IMR-90 (cell line): ENCODE data around the gene NPM1. TPM values are rescaled to one million over a fixed set of nuclear protein-coding genes. Genes with fewer than 3 reads are reported as not detected.

Experiments used
- ATAC-seq: fragments of 200-7000 bp; cut with Tn5 transposase; 2 replicates; pipeline ENCODE4 v1.9.1; 2020; ENCODE audit warnings: low read depth, mild to moderate bottlenecking, moderate library complexity
- BruUV-seq: library from RNA; stranded (reverse); fragments of 400-500 nt; replicated peaks from 2 replicates; lab custom pipeline; 2021; lab: Mats Ljungman, UMichigan
- CTCF ChIA-PET: fragments of 300-600 bp; formaldehyde crosslinking; extraction: SDS; loops from one replicate; lab custom pipeline; 2021; ENCODE audit warnings: antibody characterized with exemption; lab: Yijun Ruan, JAX
- POLR2A ChIA-PET: fragments of 300-600 bp; sonication (Branson Sonifier 250); formaldehyde crosslinking; loops from one replicate; lab custom pipeline; 2022; ENCODE audit warnings: antibody characterized with exemption; ENCODE audit not compliant: unreplicated experiment; lab: Charles Lee
- DNase-seq: peaks from one replicate; pipeline ENCODE4 v3.0.0; 2013
- H2AFZ ChIP-seq: replicated peaks from 2 replicates; pipeline ENCODE3; 2013; ENCODE audit warnings: low read length, mild to moderate bottlenecking; ENCODE audit not compliant: poor library complexity
- H2AK5ac ChIP-seq: 2 replicates; pipeline ENCODE4 v1.6.1; 2013; ENCODE audit warnings: low read depth, low read length, inconsistent platforms
- H2AK9ac ChIP-seq: replicated peaks from 2 replicates; pipeline ENCODE3; 2013; ENCODE audit warnings: mild to moderate bottlenecking, low read depth, low read length, moderate library complexity; ENCODE audit not compliant: poor library complexity
- H2BK120ac ChIP-seq: 2 replicates; pipeline ENCODE4 v1.6.1; 2013; ENCODE audit warnings: low read depth, low read length, inconsistent platforms
- H2BK15ac ChIP-seq: 3 replicates; pipeline ENCODE4 v1.6.1; 2013; ENCODE audit warnings: low read depth, low read length, inconsistent platforms
- H2BK20ac ChIP-seq: 2 replicates; pipeline ENCODE4 v1.6.1; 2013; ENCODE audit warnings: low read depth, mild to moderate bottlenecking, inconsistent platforms, low read length, moderate library complexity
- H2BK5ac ChIP-seq: 2 replicates; pipeline ENCODE4 v1.6.1; 2013; ENCODE audit warnings: mild to moderate bottlenecking, low read depth, low read length, inconsistent platforms; ENCODE audit not compliant: poor library complexity, severe bottlenecking
- H3K14ac ChIP-seq: replicated peaks from 2 replicates; pipeline ENCODE4 v1.6.1; 2013; ENCODE audit warnings: low read depth, low read length, inconsistent platforms
- H3K18ac ChIP-seq: 2 replicates; pipeline ENCODE4 v1.6.1; 2013; ENCODE audit warnings: low read depth, low read length, control low read depth
- H3K23ac ChIP-seq: 2 replicates; pipeline ENCODE4 v1.6.1; 2013; ENCODE audit warnings: low read depth, low read length, inconsistent platforms
- H3K27ac ChIP-seq: 2 replicates; pipeline ENCODE4 v1.5.1; 2013; ENCODE audit warnings: mild to moderate bottlenecking, control low read depth, low read length; ENCODE audit not compliant: insufficient read depth
- H3K27me3 ChIP-seq: 2 replicates; pipeline ENCODE4 v1.6.1; 2013; ENCODE audit warnings: low read length; ENCODE audit not compliant: control insufficient read depth, insufficient read depth
- H3K36me3 ChIP-seq: 2 replicates; pipeline ENCODE4 v1.6.1; 2013; ENCODE audit warnings: low read length, mixed read lengths; ENCODE audit not compliant: control insufficient read depth, insufficient read depth
- H3K4ac ChIP-seq: 2 replicates; pipeline ENCODE4 v1.6.1; 2013; ENCODE audit warnings: low read depth, low read length, inconsistent platforms
- H3K4me1 ChIP-seq: 2 replicates; pipeline ENCODE4 v1.6.1; 2013; ENCODE audit warnings: low read length, mixed read lengths; ENCODE audit not compliant: control insufficient read depth, insufficient read depth
- H3K4me2 ChIP-seq: 2 replicates; pipeline ENCODE4 v1.6.1; 2013; ENCODE audit warnings: low read depth, mild to moderate bottlenecking, control low read depth, low read length, moderate library complexity
- H3K4me3 ChIP-seq: 2 replicates; pipeline ENCODE4 v1.5.1; 2013; ENCODE audit warnings: low read depth, mild to moderate bottlenecking, control low read depth, low read length, moderate library complexity; ENCODE audit not compliant: insufficient read depth
- H3K56ac ChIP-seq: 2 replicates; pipeline ENCODE4 v1.6.1; 2013; ENCODE audit warnings: low read length, inconsistent platforms; ENCODE audit not compliant: insufficient read depth; ENCODE audit errors: extremely low read depth
- H3K79me1 ChIP-seq, 2 experiments: 2 replicates each; pipeline ENCODE4 v1.6.1; 2013; ENCODE audit warnings: low read length in 2 of 2, inconsistent platforms in 1 of 2, low read depth in 1 of 2
- H3K9ac ChIP-seq: 2 replicates; pipeline ENCODE4 v1.6.1; 2013; ENCODE audit warnings: low read depth, low read length, control low read depth
- H3K9me1 ChIP-seq: 2 replicates; pipeline ENCODE4 v1.6.1; 2013; ENCODE audit warnings: low read length, inconsistent platforms; ENCODE audit not compliant: insufficient read depth
- H3K9me3 ChIP-seq: 2 replicates; pipeline ENCODE4 v1.6.1; 2013; ENCODE audit warnings: low read length; ENCODE audit not compliant: control insufficient read depth, insufficient read depth
- H4K20me1 ChIP-seq: 2 replicates; pipeline ENCODE4 v1.6.1; 2013; ENCODE audit warnings: low read length, inconsistent platforms; ENCODE audit not compliant: insufficient read depth
- H4K5ac ChIP-seq: 2 replicates; pipeline ENCODE4 v1.6.1; 2013; ENCODE audit warnings: mild to moderate bottlenecking, low read depth, low read length, control low read depth
- H4K8ac ChIP-seq, 2 experiments: 2 replicates each; pipeline ENCODE4 v1.6.1; 2013; ENCODE audit warnings: low read depth in 2 of 2, low read length in 2 of 2, control low read depth in 1 of 2, inconsistent platforms in 1 of 2
- H4K91ac ChIP-seq: 2 replicates; pipeline ENCODE4 v1.6.1; 2013; ENCODE audit warnings: low read depth, low read length, inconsistent platforms; ENCODE audit not compliant: insufficient read depth
- BHLHE40 ChIP-seq: fragments of 150-350 bp; IDR thresholded peaks from 2 replicates; pipeline ENCODE4 v1.6.1; 2016; ENCODE audit warnings: mild to moderate bottlenecking, low read depth, low read length
- CEBPB ChIP-seq: IDR thresholded peaks from 2 replicates; pipeline ENCODE4 v1.6.1; 2012; ENCODE audit warnings: low read depth, low read length, improper control_type of control experiment
- CHD1 ChIP-seq: IDR thresholded peaks from 2 replicates; pipeline ENCODE4 v1.6.1; 2012; ENCODE audit warnings: low read depth, low read length, improper control_type of control experiment
- ELK1 ChIP-seq: fragments of 150-350 bp; IDR thresholded peaks from 2 replicates; pipeline ENCODE4 v1.6.1; 2016; ENCODE audit warnings: low read depth, mild to moderate bottlenecking, low read length, moderate library complexity, borderline replicate concordance
- FOS ChIP-seq: fragments of 150-350 bp; IDR thresholded peaks from 2 replicates; pipeline ENCODE4 v1.6.1; 2016; ENCODE audit warnings: low read depth, low read length
- MAFK ChIP-seq: IDR thresholded peaks from 2 replicates; pipeline ENCODE4 v1.6.1; 2012; ENCODE audit warnings: low read depth, low read length, improper control_type of control experiment
- MAZ ChIP-seq: IDR thresholded peaks from 2 replicates; pipeline ENCODE4 v1.6.1; 2012; ENCODE audit warnings: low read depth, mild to moderate bottlenecking, low read length, improper control_type of control experiment, moderate library complexity, borderline replicate concordance
- MXI1 ChIP-seq: IDR thresholded peaks from 2 replicates; pipeline ENCODE4 v1.6.1; 2012; ENCODE audit warnings: low read depth, mild to moderate bottlenecking, low read length, moderate library complexity, borderline replicate concordance
- NFE2L2 ChIP-seq: fragments of 150-350 bp; IDR thresholded peaks from 2 replicates; pipeline ENCODE4 v1.6.1; 2016; ENCODE audit warnings: low read depth, mild to moderate bottlenecking, low read length
- POLR2A ChIP-seq: IDR thresholded peaks from 2 replicates; pipeline ENCODE4 v1.6.1; 2012; ENCODE audit warnings: mild to moderate bottlenecking, low read depth, low read length
- RAD21 ChIP-seq: IDR thresholded peaks from 2 replicates; pipeline ENCODE4 v1.6.1; 2012; ENCODE audit warnings: low read length, improper control_type of control experiment
- RCOR1 ChIP-seq: IDR thresholded peaks from 2 replicates; pipeline ENCODE4 v1.6.1; 2012; ENCODE audit warnings: mild to moderate bottlenecking, low read length, improper control_type of control experiment; ENCODE audit not compliant: insufficient replicate concordance
- RFX5 ChIP-seq: IDR thresholded peaks from 2 replicates; pipeline ENCODE4 v1.8.0; 2012; ENCODE audit warnings: low read depth, mild to moderate bottlenecking, low read length, moderate library complexity
- SMC3 ChIP-seq: fragments of 150-350 bp; IDR thresholded peaks from 2 replicates; pipeline ENCODE4 v1.6.1; 2016; ENCODE audit warnings: low read depth, mild to moderate bottlenecking, antibody characterized with exemption, low read length, moderate library complexity
- USF2 ChIP-seq: fragments of 150-350 bp; IDR thresholded peaks from 2 replicates; pipeline ENCODE4 v1.6.1; 2017; ENCODE audit warnings: mild to moderate bottlenecking, antibody characterized with exemption, low read length, low read depth
- WGBS, 2 experiments: methylation state at CpG; one replicate each; pipeline versions ENCODE4 v1.1.5 to v1.1.7; 2013; ENCODE audit warnings: missing lambda C conversion rate in 2 of 2; ENCODE audit not compliant: insufficient read length in 1 of 2; ENCODE audit errors: extremely low coverage in 2 of 2; 5-methylcytosine and 5-hydroxymethylcytosine counted together
- dilution Hi-C: fragments of 300-500 bp; cut with HindIII; formaldehyde crosslinking; loops from one replicate; pipeline ENCODE4 v1.14.3; 2018; ENCODE audit warnings: low sequenced_read_pairs; ENCODE audit not compliant: unreplicated experiment
- in situ Hi-C: fragments of 300-500 bp; cut with MboI; formaldehyde crosslinking; loops from 3 replicates; pipeline ENCODE4 v1.14.3; 2019; ENCODE audit warnings: low sequenced_read_pairs, inconsistent platforms, mixed read lengths
- intact Hi-C: fragments of 100-400 bp; cut with micrococcal nuclease; formaldehyde crosslinking; loops from 2 replicates; pipeline ENCODE4 v1.10.0; 2022
- polyA plus RNA-seq, 3 experiments: library from polyadenylated mRNA; depleted of rRNA; stranded (reverse); fragments of >200 nt; gene quantifications; 2 replicates each; pipeline ENCODE4 v1.2.3, GENCODE V29; 2012; ENCODE audit warnings: low replicate concordance in 1 of 3
- total RNA-seq: library from RNA; depleted of rRNA; stranded (reverse); fragments of >200 nt; gene quantifications from 2 replicates; pipeline ENCODE4 v1.2.3, GENCODE V29; 2012
- TF ChIP-seq, protein P1 (sequence below): conservative IDR thresholded peaks from 2 replicates; pipeline ENCODE4 v1.5.1; 2012; ENCODE audit warnings: mild to moderate bottlenecking, low read depth, low read length, improper control_type of control experiment

The NPM1 gene
- total and polyA plus RNA-seq, 2 of the 4 experiments (the other 2 are of a cell fraction), result 856 to 929 TPM

- no peak overlapping the region for H2AK9ac ChIP-seq
- H2BK15ac ChIP-seq, result no peak overlapping the region
- H3K4me1 ChIP-seq, result no peaks in the 10 kb centered on the region; the same call in 1 of the 2 replicates
- H4K91ac ChIP-seq, result no peak overlapping the region
- CTCF ChIA-PET, result interaction anchor here (0.7 to 1.0 kb wide), 3 partner anchors 13 to 71 kb away, joined by 4 to 7 read pairs (median 5); no protein-coding TSS in a partner anchor
- in situ Hi-C loops, result no loop called here
- TF ChIP-seq ELK1 (no peak), RCOR1 (no peak), RAD21 (no peak), MXI1 (no peak), POLR2A (no peak), SMC3 (no peak), MAZ (no peak), USF2 (no peak), NFE2L2 (no peak), MAFK (no peak), BHLHE40 (no peak), CEBPB (no peak), RFX5 (no peak), FOS (no peak), CHD1 (no peak)
- TF ChIP-seq, protein P1, sequence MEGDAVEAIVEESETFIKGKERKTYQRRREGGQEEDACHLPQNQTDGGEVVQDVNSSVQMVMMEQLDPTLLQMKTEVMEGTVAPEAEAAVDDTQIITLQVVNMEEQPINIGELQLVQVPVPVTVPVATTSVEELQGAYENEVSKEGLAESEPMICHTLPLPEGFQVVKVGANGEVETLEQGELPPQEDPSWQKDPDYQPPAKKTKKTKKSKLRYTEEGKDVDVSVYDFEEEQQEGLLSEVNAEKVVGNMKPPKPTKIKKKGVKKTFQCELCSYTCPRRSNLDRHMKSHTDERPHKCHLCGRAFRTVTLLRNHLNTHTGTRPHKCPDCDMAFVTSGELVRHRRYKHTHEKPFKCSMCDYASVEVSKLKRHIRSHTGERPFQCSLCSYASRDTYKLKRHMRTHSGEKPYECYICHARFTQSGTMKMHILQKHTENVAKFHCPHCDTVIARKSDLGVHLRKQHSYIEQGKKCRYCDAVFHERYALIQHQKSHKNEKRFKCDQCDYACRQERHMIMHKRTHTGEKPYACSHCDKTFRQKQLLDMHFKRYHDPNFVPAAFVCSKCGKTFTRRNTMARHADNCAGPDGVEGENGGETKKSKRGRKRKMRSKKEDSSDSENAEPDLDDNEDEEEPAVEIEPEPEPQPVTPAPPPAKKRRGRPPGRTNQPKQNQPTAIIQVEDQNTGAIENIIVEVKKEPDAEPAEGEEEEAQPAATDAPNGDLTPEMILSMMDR, result no peak
- no peak for ATAC-seq
- 94 to 100% methylated on average over 1 of the region's 4 CpGs for WGBS, 2 experiments
- H3K9me1 ChIP-seq, result peaks cover 7% of the 10 kb centered on the region; the same call in 1 of the 2 replicates
- no peak overlapping the region for H3K27ac ChIP-seq
- H3K4me2 ChIP-seq, result no peak overlapping the region
- dilution Hi-C loops, result no loop called here
- H2BK120ac ChIP-seq, result no peak overlapping the region
- H3K18ac ChIP-seq, result no peak overlapping the region
- DNase-seq, result no peak
- no peak overlapping the region for H3K4ac ChIP-seq
- H3K14ac ChIP-seq, result no peak overlapping the region
- H3K79me1 ChIP-seq, result peaks cover 0 to 39% of the 10 kb centered on the region in 2 experiments; a peak in 2 of 4 replicates
- H4K8ac ChIP-seq, result no peak overlapping the region
- intact Hi-C loops, result no loop called here
- H3K36me3 ChIP-seq, result peaks cover 44% of the 10 kb centered on the region
- no peak overlapping the region for H2AFZ ChIP-seq
- no peak overlapping the region for H3K9ac ChIP-seq
- H3K23ac ChIP-seq, result no peak overlapping the region
- H2BK5ac ChIP-seq, result no peak overlapping the region
- no peak overlapping the region for H2BK20ac ChIP-seq
- no peaks in the 10 kb centered on the region for H3K9me3 ChIP-seq
- H2AK5ac ChIP-seq, result no peak overlapping the region
- H3K56ac ChIP-seq, result no peak overlapping the region
- no peaks in the 10 kb centered on the region for H3K27me3 ChIP-seq
- H3K4me3 ChIP-seq, result no peak overlapping the region
- POLR2A ChIA-PET, result no interaction called here
- peaks cover 99% of the 10 kb centered on the region for H4K20me1 ChIP-seq
- no peak overlapping the region for H4K5ac ChIP-seq
- no TSS peak for BruUV-seq
These were observed 5.0 kb downstream of the NPM1 start for GRCh38 chr5:171392585-171393159.
